HEK293 (cell line): Measurements from ENCODE around the gene PEPD.

ENCODE experiments used
- CTCF ChIA-PET: fragments of 350-600 bp; formaldehyde crosslinking; extraction: SDS; loops from one replicate; lab custom pipeline; 2021; ENCODE audit warnings: antibody characterized with exemption; lab: Yijun Ruan, JAX
- POLR2A ChIA-PET: fragments of 300-600 bp; formaldehyde crosslinking; extraction: SDS; loops from one replicate; lab custom pipeline; 2020; ENCODE audit warnings: antibody characterized with exemption, inconsistent platforms; lab: Yijun Ruan, JAX
- H3K27ac ChIP-seq: fragments of 200-500 bp; sonication (Bioruptor generic); 2 replicates; pipeline ENCODE4 v1.5.1; 2014; ENCODE audit warnings: low read depth, low read length, control low read depth, inconsistent platforms; ENCODE audit errors: extremely low read depth
- H3K36me3 ChIP-seq, 2 experiments: fragments of 200-500 bp in 1 of 2; sonication (Bioruptor generic) in 1 of 2; 1 replicate in 1 of 2; 2 replicates in 1 of 2; pipeline ENCODE4 v1.5.1; 2014 to 2017; ENCODE audit warnings: inconsistent platforms in 2 of 2, low read length in 2 of 2; ENCODE audit not compliant: control insufficient read depth in 2 of 2, insufficient read depth in 1 of 2
- H3K4me1 ChIP-seq: fragments of 200-500 bp; sonication (Bioruptor generic); 2 replicates; pipeline ENCODE4 v1.5.1; 2014; ENCODE audit warnings: mild to moderate bottlenecking, low read length, inconsistent platforms; ENCODE audit not compliant: control insufficient read depth, insufficient read depth
- H3K4me3 ChIP-seq: 2 replicates; pipeline ENCODE4 v1.5.1; 2011; ENCODE audit warnings: low read depth, mild to moderate bottlenecking, control low read depth, low read length, moderate library complexity
- H3K9me3 ChIP-seq: fragments of 200-500 bp; sonication (Bioruptor generic); 2 replicates; pipeline ENCODE4 v1.5.1; 2014; ENCODE audit warnings: low read depth, low read length, inconsistent platforms; ENCODE audit not compliant: control insufficient read depth, insufficient read depth
- ATF2 ChIP-seq: fragments of 450-650 bp; formaldehyde crosslinking; IDR thresholded peaks from 2 replicates; pipeline ENCODE4 v1.5.1; 2016; ENCODE audit warnings: missing biosample characterization, missing genetic modification characterization, low read depth
- BCL11B ChIP-seq: fragments of 450-650 bp; formaldehyde crosslinking; IDR thresholded peaks from 2 replicates; pipeline ENCODE4 v1.5.1; 2016; ENCODE audit warnings: low read depth, missing biosample characterization, missing genetic modification characterization
- EGR2 ChIP-seq: fragments of 450-650 bp; formaldehyde crosslinking; IDR thresholded peaks from 2 replicates; pipeline ENCODE4 v1.5.1; 2016; ENCODE audit warnings: low read depth, missing biosample characterization, missing genetic modification characterization
- GFI1B ChIP-seq: fragments of 450-650 bp; formaldehyde crosslinking; IDR thresholded peaks from 2 replicates; pipeline ENCODE4 v1.5.1; 2016; ENCODE audit warnings: missing biosample characterization, missing genetic modification characterization
- SP7 ChIP-seq: fragments of 450-650 bp; formaldehyde crosslinking; IDR thresholded peaks from 2 replicates; pipeline ENCODE4 v1.5.1; 2016; ENCODE audit warnings: missing biosample characterization, missing genetic modification characterization
- YY2 ChIP-seq: fragments of 450-650 bp; formaldehyde crosslinking; IDR thresholded peaks from 2 replicates; pipeline ENCODE4 v1.5.1; 2016; ENCODE audit warnings: missing biosample characterization, missing genetic modification characterization
- ZBTB17 ChIP-seq: fragments of 450-650 bp; formaldehyde crosslinking; IDR thresholded peaks from 2 replicates; pipeline ENCODE4 v1.5.1; 2016; ENCODE audit warnings: missing biosample characterization, missing genetic modification characterization
- ZBTB21 ChIP-seq: fragments of 450-650 bp; formaldehyde crosslinking; IDR thresholded peaks from 2 replicates; pipeline ENCODE4 v1.5.1; 2017; ENCODE audit warnings: missing biosample characterization, missing genetic modification characterization
- ZFHX2 ChIP-seq: fragments of 450-650 bp; formaldehyde crosslinking; conservative IDR thresholded peaks from 2 replicates; pipeline ENCODE4 v1.5.1; 2016; ENCODE audit warnings: missing biosample characterization, missing genetic modification characterization
- ZIC2 ChIP-seq: fragments of 450-650 bp; formaldehyde crosslinking; IDR thresholded peaks from 2 replicates; pipeline ENCODE4 v1.5.1; 2016; ENCODE audit warnings: missing biosample characterization, missing genetic modification characterization
- ZNF132 ChIP-seq: fragments of 450-650 bp; formaldehyde crosslinking; IDR thresholded peaks from 2 replicates; pipeline ENCODE4 v1.5.1; 2017; ENCODE audit warnings: missing biosample characterization, missing genetic modification characterization, borderline replicate concordance
- ZNF133 ChIP-seq: fragments of 450-650 bp; formaldehyde crosslinking; IDR thresholded peaks from 2 replicates; pipeline ENCODE4 v1.5.1; 2016; ENCODE audit warnings: missing biosample characterization, missing genetic modification characterization
- ZNF140 ChIP-seq: fragments of 450-650 bp; formaldehyde crosslinking; IDR thresholded peaks from 2 replicates; pipeline ENCODE4 v1.5.1; 2016; ENCODE audit warnings: missing biosample characterization, missing genetic modification characterization
- ZNF146 ChIP-seq: fragments of 450-650 bp; formaldehyde crosslinking; IDR thresholded peaks from 2 replicates; pipeline ENCODE4 v1.5.1; 2016; ENCODE audit warnings: missing biosample characterization, missing genetic modification characterization
- ZNF169 ChIP-seq: fragments of 450-650 bp; formaldehyde crosslinking; IDR thresholded peaks from 2 replicates; pipeline ENCODE4 v1.5.1; 2016; ENCODE audit warnings: missing biosample characterization, missing genetic modification characterization
- ZNF184 ChIP-seq: fragments of 450-650 bp; IDR thresholded peaks from 2 replicates; pipeline ENCODE4 v1.5.1; 2018; ENCODE audit warnings: missing biosample characterization, mild to moderate bottlenecking, missing genetic modification characterization
- ZNF324 ChIP-seq: fragments of 450-650 bp; formaldehyde crosslinking; IDR thresholded peaks from 2 replicates; pipeline ENCODE4 v1.5.1; 2016; ENCODE audit warnings: missing biosample characterization, missing genetic modification characterization
- ZNF404 ChIP-seq: fragments of 450-650 bp; formaldehyde crosslinking; IDR thresholded peaks from 2 replicates; pipeline ENCODE4 v1.5.1; 2017; ENCODE audit warnings: missing biosample characterization, missing genetic modification characterization
- ZNF529 ChIP-seq: fragments of 450-650 bp; formaldehyde crosslinking; IDR thresholded peaks from 2 replicates; pipeline ENCODE4 v1.5.1; 2017; ENCODE audit warnings: missing genetic modification characterization, missing biosample characterization; ENCODE audit not compliant: insufficient replicate concordance
- ZNF654 ChIP-seq: fragments of 450-650 bp; formaldehyde crosslinking; IDR thresholded peaks from 2 replicates; pipeline ENCODE4 v1.5.1; 2016; ENCODE audit warnings: low read depth, missing biosample characterization, missing genetic modification characterization
- ZNF701 ChIP-seq: fragments of 450-650 bp; formaldehyde crosslinking; IDR thresholded peaks from 2 replicates; pipeline ENCODE4 v1.5.1; 2016; ENCODE audit warnings: missing biosample characterization, missing genetic modification characterization
- ZNF707 ChIP-seq: fragments of 450-650 bp; formaldehyde crosslinking; IDR thresholded peaks from 2 replicates; pipeline ENCODE4 v1.5.1; 2016; ENCODE audit warnings: missing biosample characterization, missing genetic modification characterization
- ZNF791 ChIP-seq: fragments of 450-650 bp; formaldehyde crosslinking; IDR thresholded peaks from 2 replicates; pipeline ENCODE4 v1.5.1; 2016; ENCODE audit warnings: missing biosample characterization, missing genetic modification characterization
- ZSCAN18 ChIP-seq: fragments of 450-650 bp; formaldehyde crosslinking; IDR thresholded peaks from 2 replicates; pipeline ENCODE4 v1.5.1; 2016; ENCODE audit warnings: missing biosample characterization, missing genetic modification characterization
- TF ChIP-seq, protein P1 (sequence below): fragments of 450-650 bp; formaldehyde crosslinking; IDR thresholded peaks from 2 replicates; pipeline ENCODE4 v1.5.1; 2017; ENCODE audit warnings: missing biosample characterization, missing genetic modification characterization
- TF ChIP-seq, protein P2 (sequence below): fragments of 450-650 bp; formaldehyde crosslinking; IDR thresholded peaks from 2 replicates; pipeline ENCODE4 v1.5.1; 2016; ENCODE audit warnings: missing biosample characterization, missing genetic modification characterization
- TF ChIP-seq, protein P3 (sequence below): fragments of 450-650 bp; formaldehyde crosslinking; optimal IDR thresholded peaks from 2 replicates; pipeline ENCODE3; 2016; ENCODE audit warnings: missing biosample characterization, mild to moderate bottlenecking, missing genetic modification characterization
- TF ChIP-seq, protein P4 (sequence below): fragments of 450-650 bp; formaldehyde crosslinking; IDR thresholded peaks from 2 replicates; pipeline ENCODE4 v1.5.1; 2016; ENCODE audit warnings: missing biosample characterization, missing genetic modification characterization

Gene PEPD

GRCh38 chr19:33437393-33437820, 84.2 kb downstream of the PEPD start (continued):
- TF ChIP-seq ZSCAN18 (tag by site-specific recombination) (no peak), ZNF404 (tag by site-specific recombination) (no peak), SP7 (tag by site-specific recombination) (peak; percentile 74), ZNF184 (tag by site-specific recombination) (no peak), ZNF529 (tag by site-specific recombination) (no peak)

DNA sequence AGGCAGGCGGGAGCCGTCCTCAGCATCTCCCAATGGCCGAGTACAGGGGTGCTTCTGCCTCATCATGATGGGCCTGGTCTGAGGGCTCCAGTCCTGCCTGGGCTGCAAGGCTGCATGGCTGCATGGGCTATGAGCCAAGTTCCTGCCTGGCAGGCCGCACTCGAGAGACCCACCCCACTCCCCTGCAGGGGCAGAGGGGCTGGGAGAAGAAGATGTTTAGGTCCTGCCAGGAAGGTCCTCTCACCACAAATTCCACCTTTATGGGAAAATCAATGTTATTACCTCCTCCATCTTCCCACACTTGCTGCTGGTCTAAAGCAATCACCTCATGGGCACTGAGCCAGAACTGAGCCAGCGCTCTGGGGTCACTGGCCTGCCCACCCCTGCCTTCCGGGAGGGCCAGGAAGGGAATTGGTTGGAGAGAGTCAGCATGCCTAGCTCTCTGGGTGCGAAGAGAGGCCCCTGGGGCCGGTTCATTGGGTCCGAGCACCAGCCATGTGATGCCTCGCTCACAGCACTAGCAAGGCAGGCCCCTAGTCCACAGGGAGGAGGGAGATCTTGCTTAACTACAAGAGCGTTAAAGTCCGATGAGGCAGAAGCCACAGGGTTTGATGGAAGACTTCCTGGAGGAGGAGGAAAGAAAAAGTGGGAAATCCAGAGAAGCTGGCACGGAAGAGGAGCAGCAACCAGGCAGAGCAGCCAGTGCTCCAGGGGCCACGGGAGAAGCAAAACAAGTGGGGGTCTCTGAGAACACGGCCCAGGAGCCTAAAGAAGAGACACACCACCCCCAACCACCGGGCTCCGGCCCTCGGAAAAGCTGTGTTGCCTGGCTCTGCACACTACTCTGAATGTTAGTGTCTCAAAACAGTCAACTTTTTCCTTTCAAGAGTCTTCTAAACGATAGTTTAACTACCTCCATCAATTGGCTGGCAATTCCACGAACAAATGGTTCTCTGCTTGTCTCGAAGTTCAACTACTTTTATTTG, 84.9 kb downstream of the PEPD start:
- CTCF ChIA-PET = interaction anchor here (0.6 to 1.1 kb wide), 6 partner anchors 17 to 1016 kb away, joined by 3 to 5 read pairs (median 3); no protein-coding TSS in a partner anchor
- Histone ChIP-seq H3K9me3 (no peaks in the 10 kb centered on the region), H3K27ac (0 out of 2 replicates have a peak overlapping the region, but pooled peaks have one; percentile 30), H3K4me1 (peaks cover 35% of the 10 kb centered on the region), H3K4me3 (no peak overlapping the region), H3K36me3 (no peaks in the 10 kb centered on the region; a peak in 1 of 3 replicates)
- POLR2A ChIA-PET = no interaction called here
- no peak for TF ChIP-seq ZNF146 (tag by site-specific recombination)
- no peak for TF ChIP-seq ZNF132 (tag by site-specific recombination)
- TF ChIP-seq ZNF324 (tag by site-specific recombination) = no peak
- TF ChIP-seq GFI1B (tag by site-specific recombination) = no peak
- peak; percentile 99 for TF ChIP-seq ZFHX2 (tag by site-specific recombination)
- no peak for TF ChIP-seq ZNF791 (tag by site-specific recombination)
- TF ChIP-seq ZNF169 (tag by site-specific recombination) = 0 out of 2 replicates have a peak, but pooled peaks have one; percentile 7
- TF ChIP-seq YY2 (tag by site-specific recombination) = 0 out of 2 replicates have a peak, but pooled peaks have one; percentile 7
- no peak for TF ChIP-seq ZNF701 (tag by site-specific recombination)
- TF ChIP-seq, protein P1, sequence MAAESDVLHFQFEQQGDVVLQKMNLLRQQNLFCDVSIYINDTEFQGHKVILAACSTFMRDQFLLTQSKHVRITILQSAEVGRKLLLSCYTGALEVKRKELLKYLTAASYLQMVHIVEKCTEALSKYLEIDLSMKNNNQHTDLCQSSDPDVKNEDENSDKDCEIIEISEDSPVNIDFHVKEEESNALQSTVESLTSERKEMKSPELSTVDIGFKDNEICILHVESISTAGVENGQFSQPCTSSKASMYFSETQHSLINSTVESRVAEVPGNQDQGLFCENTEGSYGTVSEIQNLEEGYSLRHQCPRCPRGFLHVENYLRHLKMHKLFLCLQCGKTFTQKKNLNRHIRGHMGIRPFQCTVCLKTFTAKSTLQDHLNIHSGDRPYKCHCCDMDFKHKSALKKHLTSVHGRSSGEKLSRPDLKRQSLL (tag by site-specific recombination) = no peak
- TF ChIP-seq ZNF133 (tag by site-specific recombination) = no peak
- TF ChIP-seq EGR2 (tag by site-specific recombination) = peak; percentile 94
- TF ChIP-seq BCL11B (tag by site-specific recombination) = no peak
- TF ChIP-seq ZNF707 = no peak
- no peak for TF ChIP-seq ZNF654 (tag by site-specific recombination)
- 0 out of 2 replicates have a peak, but pooled peaks have one; percentile 31 for TF ChIP-seq SP7 (tag by site-specific recombination)
- no peak for TF ChIP-seq ZBTB21 (tag by site-specific recombination)
- TF ChIP-seq, protein P2, sequence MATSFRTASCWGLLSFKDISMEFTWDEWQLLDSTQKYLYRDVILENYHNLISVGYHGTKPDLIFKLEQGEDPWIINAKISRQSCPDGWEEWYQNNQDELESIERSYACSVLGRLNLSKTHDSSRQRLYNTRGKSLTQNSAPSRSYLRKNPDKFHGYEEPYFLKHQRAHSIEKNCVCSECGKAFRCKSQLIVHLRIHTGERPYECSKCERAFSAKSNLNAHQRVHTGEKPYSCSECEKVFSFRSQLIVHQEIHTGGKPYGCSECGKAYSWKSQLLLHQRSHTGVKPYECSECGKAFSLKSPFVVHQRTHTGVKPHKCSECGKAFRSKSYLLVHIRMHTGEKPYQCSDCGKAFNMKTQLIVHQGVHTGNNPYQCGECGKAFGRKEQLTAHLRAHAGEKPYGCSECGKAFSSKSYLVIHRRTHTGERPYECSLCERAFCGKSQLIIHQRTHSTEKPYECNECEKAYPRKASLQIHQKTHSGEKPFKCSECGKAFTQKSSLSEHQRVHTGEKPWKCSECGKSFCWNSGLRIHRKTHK (tag by site-specific recombination) = no peak
- TF ChIP-seq, protein P3, sequence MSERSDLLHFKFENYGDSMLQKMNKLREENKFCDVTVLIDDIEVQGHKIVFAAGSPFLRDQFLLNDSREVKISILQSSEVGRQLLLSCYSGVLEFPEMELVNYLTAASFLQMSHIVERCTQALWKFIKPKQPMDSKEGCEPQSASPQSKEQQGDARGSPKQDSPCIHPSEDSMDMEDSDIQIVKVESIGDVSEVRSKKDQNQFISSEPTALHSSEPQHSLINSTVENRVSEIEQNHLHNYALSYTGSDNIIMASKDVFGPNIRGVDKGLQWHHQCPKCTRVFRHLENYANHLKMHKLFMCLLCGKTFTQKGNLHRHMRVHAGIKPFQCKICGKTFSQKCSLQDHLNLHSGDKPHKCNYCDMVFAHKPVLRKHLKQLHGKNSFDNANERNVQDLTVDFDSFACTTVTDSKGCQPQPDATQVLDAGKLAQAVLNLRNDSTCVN (tag by site-specific recombination) = no peak
- no peak for TF ChIP-seq ZBTB17 (tag by site-specific recombination)
- no peak for TF ChIP-seq ATF2 (tag by site-specific recombination)
- TF ChIP-seq ZNF140 (tag by site-specific recombination) = no peak
- TF ChIP-seq, protein P4, sequence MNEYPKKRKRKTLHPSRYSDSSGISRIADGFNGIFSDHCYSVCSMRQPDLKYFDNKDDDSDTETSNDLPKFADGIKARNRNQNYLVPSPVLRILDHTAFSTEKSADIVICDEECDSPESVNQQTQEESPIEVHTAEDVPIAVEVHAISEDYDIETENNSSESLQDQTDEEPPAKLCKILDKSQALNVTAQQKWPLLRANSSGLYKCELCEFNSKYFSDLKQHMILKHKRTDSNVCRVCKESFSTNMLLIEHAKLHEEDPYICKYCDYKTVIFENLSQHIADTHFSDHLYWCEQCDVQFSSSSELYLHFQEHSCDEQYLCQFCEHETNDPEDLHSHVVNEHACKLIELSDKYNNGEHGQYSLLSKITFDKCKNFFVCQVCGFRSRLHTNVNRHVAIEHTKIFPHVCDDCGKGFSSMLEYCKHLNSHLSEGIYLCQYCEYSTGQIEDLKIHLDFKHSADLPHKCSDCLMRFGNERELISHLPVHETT (tag by site-specific recombination) = no peak
- peak; percentile 68 for TF ChIP-seq ZIC2
